ENCODE measurements around the gene OSBPL1A. TPM values are rescaled to one million over a fixed set of nuclear protein-coding genes. Genes with fewer than 3 reads are reported as not detected.
A peak's percentile ranks its signal among the peaks of the same experiment; 100 is the strongest.

Gene OSBPL1A
- total RNA-seq, 1 donor from 2014 or later, result 18.3 TPM

DNA sequence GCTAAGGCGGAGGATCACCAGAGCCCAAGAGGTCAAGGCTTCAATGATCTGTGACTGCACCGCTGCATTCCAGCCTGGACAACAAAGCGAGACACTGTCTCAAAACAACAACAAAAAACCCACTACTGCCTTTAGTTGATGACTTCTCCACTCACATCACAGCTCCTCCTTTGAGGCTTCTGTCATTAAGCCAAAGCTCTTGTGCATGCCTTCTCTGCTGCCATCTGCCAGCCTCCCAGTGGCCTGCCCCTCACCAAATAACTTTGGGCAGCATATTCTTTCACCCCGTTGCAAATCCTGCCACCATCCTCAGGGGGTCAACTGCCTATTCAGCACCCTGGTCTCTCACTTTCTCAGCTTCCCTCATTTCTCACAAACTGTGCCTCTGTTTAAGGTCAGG is 27.5 kb downstream of the OSBPL1A start:
- DNase-seq (ENCODE audit: low read depth), result no peak
- Histone ChIP-seq H3K36me3 (ENCODE audit: control insufficient read depth, insufficient read depth, low read length) (no peaks in the 10 kb centered on the region), H3K4me3 (ENCODE audit: low read depth, low read length) (no peak overlapping the region), H3K27me3 (ENCODE audit: control insufficient read depth, insufficient read depth, low read length) (no peaks in the 10 kb centered on the region)
- TF ChIP-seq, protein P1, sequence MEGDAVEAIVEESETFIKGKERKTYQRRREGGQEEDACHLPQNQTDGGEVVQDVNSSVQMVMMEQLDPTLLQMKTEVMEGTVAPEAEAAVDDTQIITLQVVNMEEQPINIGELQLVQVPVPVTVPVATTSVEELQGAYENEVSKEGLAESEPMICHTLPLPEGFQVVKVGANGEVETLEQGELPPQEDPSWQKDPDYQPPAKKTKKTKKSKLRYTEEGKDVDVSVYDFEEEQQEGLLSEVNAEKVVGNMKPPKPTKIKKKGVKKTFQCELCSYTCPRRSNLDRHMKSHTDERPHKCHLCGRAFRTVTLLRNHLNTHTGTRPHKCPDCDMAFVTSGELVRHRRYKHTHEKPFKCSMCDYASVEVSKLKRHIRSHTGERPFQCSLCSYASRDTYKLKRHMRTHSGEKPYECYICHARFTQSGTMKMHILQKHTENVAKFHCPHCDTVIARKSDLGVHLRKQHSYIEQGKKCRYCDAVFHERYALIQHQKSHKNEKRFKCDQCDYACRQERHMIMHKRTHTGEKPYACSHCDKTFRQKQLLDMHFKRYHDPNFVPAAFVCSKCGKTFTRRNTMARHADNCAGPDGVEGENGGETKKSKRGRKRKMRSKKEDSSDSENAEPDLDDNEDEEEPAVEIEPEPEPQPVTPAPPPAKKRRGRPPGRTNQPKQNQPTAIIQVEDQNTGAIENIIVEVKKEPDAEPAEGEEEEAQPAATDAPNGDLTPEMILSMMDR (IDR thresholded peaks at IDR 0.05; ENCODE audit: insufficient read depth, low read length, poor library complexity, severe bottlenecking), result no peak

DNA sequence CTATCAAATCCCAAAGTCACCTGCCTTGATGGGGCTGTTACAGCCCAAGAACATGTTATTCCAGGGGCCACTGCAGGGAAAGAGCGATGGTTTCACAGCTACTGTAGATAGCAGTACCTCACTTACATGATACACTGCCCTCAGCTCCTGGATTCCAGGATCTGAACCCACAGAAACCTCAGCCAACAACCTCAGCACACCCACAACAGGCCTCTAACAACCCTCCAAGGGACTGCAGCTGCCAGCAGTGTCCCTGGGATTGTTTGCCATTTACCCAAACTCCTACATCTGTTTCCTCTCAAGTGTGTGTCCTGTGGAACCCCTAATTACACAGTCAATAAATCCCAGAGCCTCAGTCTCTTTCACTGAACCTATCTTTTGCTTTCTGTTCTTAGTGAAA is 28.2 kb downstream of the OSBPL1A start:
- TF ChIP-seq, protein P1 (IDR thresholded peaks at IDR 0.05; ENCODE audit: insufficient read depth, low read length, poor library complexity, severe bottlenecking), result no peak
- H3K27me3 ChIP-seq (ENCODE audit: control insufficient read depth, insufficient read depth, low read length), result no peaks in the 10 kb centered on the region
- DNase-seq (ENCODE audit: low read depth), result no peak
- no peak overlapping the region for H3K4me3 ChIP-seq (ENCODE audit: low read depth, low read length)
- no peaks in the 10 kb centered on the region for H3K36me3 ChIP-seq (ENCODE audit: control insufficient read depth, insufficient read depth, low read length)

DNA sequence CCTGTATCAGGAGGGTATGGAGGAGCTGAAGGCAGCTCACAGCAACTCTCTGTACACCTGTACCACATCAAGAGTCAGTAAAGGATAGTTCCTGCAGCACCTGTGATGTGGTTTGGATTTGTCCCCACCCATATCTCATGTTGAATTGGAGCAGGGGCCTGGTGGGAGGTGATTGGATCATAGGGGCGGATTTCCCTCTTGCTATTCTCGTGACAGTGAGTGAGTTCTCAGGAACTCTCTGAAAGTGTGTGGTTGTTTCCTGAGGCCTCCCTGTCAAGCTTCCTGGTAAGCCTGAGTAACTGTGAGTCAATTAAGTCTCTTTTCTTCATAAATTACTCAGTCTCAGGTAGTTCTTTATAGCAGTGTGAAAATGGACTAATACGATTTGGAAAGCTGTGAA is 28.9 kb downstream of the OSBPL1A start:
- TF ChIP-seq, protein P1 (IDR thresholded peaks at IDR 0.05; ENCODE audit: insufficient read depth, low read length, poor library complexity, severe bottlenecking), result no peak
- peak; percentile 28 for DNase-seq (ENCODE audit: low read depth)
- H3K27me3 ChIP-seq (ENCODE audit: control insufficient read depth, insufficient read depth, low read length), result no peaks in the 10 kb centered on the region
- H3K36me3 ChIP-seq (ENCODE audit: control insufficient read depth, insufficient read depth, low read length), result no peaks in the 10 kb centered on the region
- no peak overlapping the region for H3K4me3 ChIP-seq (ENCODE audit: low read depth, low read length)

DNA sequence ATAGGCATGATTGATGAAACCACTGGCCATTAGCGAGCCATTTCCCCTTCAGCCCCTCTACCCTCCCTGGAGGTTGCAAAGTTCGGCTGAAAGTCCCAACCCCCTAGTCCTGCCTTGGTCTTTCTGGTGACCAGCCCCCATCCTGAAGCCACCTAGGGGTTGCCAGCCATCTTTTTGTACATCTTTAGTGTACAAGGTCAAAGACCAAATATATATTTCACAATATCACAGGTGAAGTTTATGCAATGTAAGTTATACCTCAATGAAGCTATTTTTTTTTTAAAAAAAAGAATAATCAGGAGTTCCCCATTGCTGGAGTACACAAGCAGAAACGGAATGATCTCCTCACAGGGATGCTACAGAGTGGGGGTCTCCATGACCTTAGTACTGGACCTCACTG is 31.3 kb downstream of the OSBPL1A start:
- no peaks in the 10 kb centered on the region for H3K27me3 ChIP-seq (ENCODE audit: control insufficient read depth, insufficient read depth, low read length)
- no peak for DNase-seq (ENCODE audit: low read depth)
- H3K36me3 ChIP-seq (ENCODE audit: control insufficient read depth, insufficient read depth, low read length), result no peaks in the 10 kb centered on the region
- H3K4me3 ChIP-seq (ENCODE audit: low read depth, low read length), result no peak overlapping the region
- TF ChIP-seq, protein P1 (IDR thresholded peaks at IDR 0.05; ENCODE audit: insufficient read depth, low read length, poor library complexity, severe bottlenecking), result no peak

DNA sequence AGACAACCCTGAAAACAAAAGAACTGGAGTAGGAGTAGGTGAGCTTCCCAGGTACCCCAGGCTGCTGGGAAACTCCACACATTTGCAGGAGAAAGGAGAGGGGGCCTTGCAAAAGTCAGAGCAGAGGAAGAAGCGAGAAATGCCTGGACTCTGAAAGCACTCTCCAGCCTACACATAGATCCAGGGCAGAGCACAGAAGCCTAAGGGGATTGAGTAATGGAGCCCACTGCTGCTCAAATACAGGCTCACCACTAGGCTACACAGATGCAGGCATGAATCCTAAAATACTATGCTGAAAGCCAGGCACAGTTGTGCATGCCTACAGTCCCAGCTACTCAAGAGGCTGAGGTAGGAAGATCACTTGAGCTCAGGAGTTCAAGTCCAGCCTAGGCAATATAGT is 33.4 kb downstream of the OSBPL1A start:
- TF ChIP-seq, protein P1 (IDR thresholded peaks at IDR 0.05; ENCODE audit: insufficient read depth, low read length, poor library complexity, severe bottlenecking), result no peak
- no peak for DNase-seq (ENCODE audit: low read depth)

DNA sequence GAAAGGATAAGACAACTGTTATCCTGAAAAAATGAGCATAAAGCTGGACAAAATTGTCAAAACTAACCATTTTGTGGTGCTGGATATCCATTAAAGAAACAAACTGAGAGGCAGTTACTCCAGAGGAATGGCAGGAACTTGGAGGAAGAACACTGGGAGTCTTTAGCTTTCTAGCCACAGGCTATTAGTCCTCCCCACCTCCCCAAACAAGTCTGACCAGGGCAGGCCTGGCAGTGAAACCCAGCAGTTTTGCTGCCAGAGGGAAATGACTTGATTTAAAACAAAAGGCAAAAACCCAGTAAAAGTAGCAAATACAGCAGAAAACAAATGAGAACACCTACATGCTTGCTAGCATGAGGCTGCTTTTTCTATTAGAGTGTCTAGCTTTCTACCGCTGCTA is 34.9 kb downstream of the OSBPL1A start:
- TF ChIP-seq, protein P1 (IDR thresholded peaks at IDR 0.05; ENCODE audit: insufficient read depth, low read length, poor library complexity, severe bottlenecking), result no peak
- no peaks in the 10 kb centered on the region for H3K36me3 ChIP-seq (ENCODE audit: control insufficient read depth, insufficient read depth, low read length)
- no peaks in the 10 kb centered on the region for H3K27me3 ChIP-seq (ENCODE audit: control insufficient read depth, insufficient read depth, low read length)
- no peak for DNase-seq (ENCODE audit: low read depth)
- H3K4me3 ChIP-seq (ENCODE audit: low read depth, low read length), result no peak overlapping the region

More for the DNA sequence above, 33.4 kb downstream of the OSBPL1A start:
- Histone ChIP-seq H3K27me3 (ENCODE audit: control insufficient read depth, insufficient read depth, low read length) (no peaks in the 10 kb centered on the region), H3K4me3 (ENCODE audit: low read depth, low read length) (no peak overlapping the region), H3K36me3 (ENCODE audit: control insufficient read depth, insufficient read depth, low read length) (no peaks in the 10 kb centered on the region)

All from kidney epithelial cell (primary cell).